ENCODE results near the gene P4HA2. TPM values are rescaled to one million over a fixed set of nuclear protein-coding genes. Genes with fewer than 3 reads are reported as not detected.
A peak's percentile ranks its signal among the peaks of the same experiment; 100 is the strongest.

The P4HA2 gene
- total and polyA plus RNA-seq, 9 of the 15 experiments (the other 6 are each of a cell fraction or from before 2014, with no cell fraction given): 9.6 to 50.0 (median 12.7) TPM

- H3K4me1 ChIP-seq (replicated peaks in 1 of 2; ENCODE audit: control insufficient read depth in 2 of 2, insufficient read depth in 2 of 2, low read length in 2 of 2): no peaks in the 10 kb centered on the region
- H2AFZ ChIP-seq (ENCODE audit: low read depth, low read length): no peak overlapping the region
- intact Hi-C loops (cut with micrococcal nuclease) (no loop called here), in situ Hi-C loops (cut with MboI) (no loop called here)
- WGBS (ENCODE audit: insufficient coverage, low coverage, missing lambda C conversion rate): 57% methylated on average over 7 of the region's 7 CpGs
- POLR2A ChIA-PET: interaction anchor here (0.6 to 1.7 kb wide), 4 partner anchors 9 to 24 kb away, joined by 3 to 10 read pairs (median 4); partner anchors contain the start of gene P4HA2
- peaks cover 14% of the 10 kb centered on the region; the same call in 2 of the 3 replicates for H3K36me3 ChIP-seq (ENCODE audit: control insufficient read depth, insufficient read depth, low read length)
- H3K27me3 ChIP-seq (ENCODE audit: control insufficient read depth in 2 of 2, insufficient read depth in 2 of 2, low read length in 2 of 2): no peaks in the 10 kb centered on the region
- no peak overlapping the region for H3K4me3 ChIP-seq
- no peaks in the 10 kb centered on the region; the same call in 1 of the 2 replicates for H4K20me1 ChIP-seq (replicated peaks; ENCODE audit: control insufficient read depth, insufficient read depth, low read length)
- no TSS peak for BruUV-seq (replicated peaks)
- H3K9me3 ChIP-seq (replicated peaks; ENCODE audit: control insufficient read depth, insufficient read depth, low read depth, low read length): no peaks in the 10 kb centered on the region
- FAIRE-seq: no peak
- no peaks in the 10 kb centered on the region for H3K9me1 ChIP-seq (ENCODE audit: control insufficient read depth, insufficient read depth, low read length)
- DNase-seq (ENCODE audit: extremely low read depth in 1 of 4, low spot score in 3 of 4): no peak
- H3K79me2 ChIP-seq (ENCODE audit: control insufficient read depth, insufficient read depth, low read length): no peaks in the 10 kb centered on the region
- no peak overlapping the region for H3K27ac ChIP-seq (ENCODE audit: extremely low read depth, low read depth, low read length)
- no peak overlapping the region for H3K4me2 ChIP-seq (ENCODE audit: insufficient read depth, low read length)
- 0 out of 4 replicates have a peak overlapping the region, but pooled peaks of 1 of the 2 experiments have one; percentile 30 for H3K9ac ChIP-seq (ENCODE audit: insufficient read depth in 1 of 2, low read depth in 2 of 2, low read length in 2 of 2)
- no peak for ATAC-seq
- TF ChIP-seq SIRT6 (IDR thresholded peaks at IDR 0.05; ENCODE audit: low read depth, low read length) (no peak), ZNF431 (CRISPR knock-in tag; IDR thresholded peaks at IDR 0.05) (no peak), SMARCB1 (IDR thresholded peaks at IDR 0.05; ENCODE audit: insufficient read length, low read depth) (no peak), PCBP1 (IDR thresholded peaks at IDR 0.05; ENCODE audit: low read depth, low read length, poor library complexity, severe bottlenecking) (no peak), FOXM1 (IDR thresholded peaks at IDR 0.05; ENCODE audit: low read depth) (no peak), FOXM1 (CRISPR knock-in tag; IDR thresholded peaks at IDR 0.05; ENCODE audit: low read depth) (no peak), CHD2 (IDR thresholded peaks at IDR 0.05; ENCODE audit: low read depth, low read length) (no peak), RREB1 (CRISPR knock-in tag; IDR thresholded peaks at IDR 0.05) (no peak), BRD9 (IDR thresholded peaks at IDR 0.05; ENCODE audit: low read depth, partially characterized antibody) (no peak), SREBF1 (IDR thresholded peaks at IDR 0.05; ENCODE audit: borderline replicate concordance, low read depth, low read length) (no peak), RBM14 (IDR thresholded peaks at IDR 0.05; ENCODE audit: borderline replicate concordance, insufficient read depth, low read depth, low read length) (no peak), ZNF57 (CRISPR knock-in tag; IDR thresholded peaks at IDR 0.05) (no peak)
- CTCF ChIA-PET (ENCODE audit: low intra/inter-chr PET ratio): no interaction called here
Measured at GRCh38 chr5:132204371-132205135, 23.1 kb downstream of the P4HA2 start.

All from K562 (cell line).